Measurements from ENCODE around the gene RYR2. TPM values are rescaled to one million over a fixed set of nuclear protein-coding genes. Genes with fewer than 3 reads are reported as not detected.

The RYR2 gene
- total and polyA plus RNA-seq, 2 of the 8 experiments (the other 6 are each of a cell fraction or from before 2014, with no cell fraction given): 1.3 to 4.4 TPM

DNA sequence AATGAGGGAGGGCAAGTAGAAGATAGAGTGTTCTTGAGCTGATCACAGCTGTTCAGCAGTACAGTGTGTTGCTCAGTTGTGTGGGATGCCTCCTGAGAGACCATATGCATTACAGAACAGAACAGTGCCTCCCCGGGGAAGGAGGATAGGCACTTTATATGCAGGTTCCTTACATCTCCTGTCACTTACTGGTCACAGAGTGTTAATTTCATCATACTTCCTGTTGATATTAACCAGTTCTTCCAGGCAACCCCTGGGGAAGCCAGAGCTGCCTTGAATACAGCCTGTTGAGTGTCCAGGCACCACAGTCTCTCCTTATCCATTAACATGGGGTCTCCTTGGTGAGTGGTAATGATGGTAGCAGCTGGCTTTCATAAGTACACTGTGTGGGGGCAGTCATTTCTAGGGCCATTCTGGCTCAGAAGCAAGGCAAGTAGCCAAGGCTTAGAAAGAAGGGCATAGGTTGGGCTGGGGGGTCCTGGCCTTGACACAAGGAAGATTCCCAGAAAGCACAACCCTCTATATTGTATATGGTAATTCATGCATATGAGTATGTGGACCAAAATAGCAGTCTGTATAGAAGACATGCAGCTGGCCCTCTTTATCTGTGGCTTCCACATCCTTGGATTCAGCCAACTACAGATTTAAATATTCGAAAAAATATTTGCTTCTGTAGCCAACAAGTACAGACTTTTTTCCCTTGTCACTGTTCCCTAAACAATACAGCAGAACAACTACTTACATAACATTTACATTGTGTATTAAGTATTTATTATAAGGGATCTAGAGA is 706.4 kb downstream of the RYR2 start (continued):
- TF ChIP-seq CBX5 (IDR thresholded peaks at IDR 0.05; ENCODE audit: low read depth, low read length): no peak
- no peak for TF ChIP-seq TEAD4 (IDR thresholded peaks at IDR 0.05; ENCODE audit: low read depth, low read length)
- TF ChIP-seq SIX5 (IDR thresholded peaks at IDR 0.05; ENCODE audit: low read depth, low read length): no peak
- TF ChIP-seq BRCA1 (IDR thresholded peaks at IDR 0.05; ENCODE audit: low read depth, low read length): no peak
- TF ChIP-seq CBX8 (IDR thresholded peaks at IDR 0.05; ENCODE audit: borderline replicate concordance, low read depth, low read length): no peak
- no peak for TF ChIP-seq POU5F1 (IDR thresholded peaks at IDR 0.05; ENCODE audit: low read depth, low read length)
